Measurements from ENCODE around the gene OSBPL3. TPM values are rescaled to one million over a fixed set of nuclear protein-coding genes. Genes with fewer than 3 reads are reported as not detected.

OSBPL3 gene
- total and polyA plus RNA-seq, 2 donors (not counting 3 experiments of a cell fraction or from before 2014, with no cell fraction given) = 7.5 to 27.1 TPM

GRCh38 chr7:24885716-24886115 lies 94.3 kb downstream of the OSBPL3 start:
- Histone ChIP-seq H3K79me2 (ENCODE audit: control insufficient read depth, insufficient read depth, low read length) (peaks cover 3% of the 10 kb centered on the region), H3K9me1 (replicated peaks; ENCODE audit: control insufficient read depth, extremely low read depth, insufficient read depth, low read length) (no peaks in the 10 kb centered on the region), H3K9me3 (replicated peaks; ENCODE audit: control insufficient read depth, insufficient read depth, low read length) (no peaks in the 10 kb centered on the region), H4K20me1 (replicated peaks; ENCODE audit: control insufficient read depth, extremely low read depth, insufficient read depth, low read length) (no peaks in the 10 kb centered on the region), H3K4me1 (ENCODE audit: control insufficient read depth, extremely low read depth, insufficient read depth, low read length) (peaks cover 52% of the 10 kb centered on the region), H3K27me3 (ENCODE audit: control insufficient read depth in 2 of 2, insufficient read depth in 2 of 2, low read length in 2 of 2) (no peaks in the 10 kb centered on the region), H3K4me3 (replicated peaks in 1 of 3; ENCODE audit: insufficient read depth in 1 of 3, low read depth in 1 of 3, low read length in 3 of 3) (peak overlapping the region in 1 of 3 experiments; percentile 8), H3K36me3 (ENCODE audit: control insufficient read depth in 2 of 2, extremely low read depth in 1 of 2, insufficient read depth in 2 of 2, low read length in 2 of 2) (no peaks in the 10 kb centered on the region), H3K9ac (replicated peaks; ENCODE audit: extremely low read depth, insufficient read depth, low read length) (no peak overlapping the region), H3K27ac (ENCODE audit: insufficient read depth, low read depth, low read length) (peak overlapping the region; percentile 25), H2AFZ (ENCODE audit: low read depth, low read length) (no peak overlapping the region), H3K4me2 (ENCODE audit: insufficient read depth, low read length) (peak overlapping the region; percentile 78)
- dilution Hi-C loops (cut with MboI; ENCODE audit: extremely low pct_ligation_motif_present, low sequenced_read_pairs) = no loop called here
- FAIRE-seq (peak; percentile 74), DNase-seq (ENCODE audit: low read depth, low spot score) (peak; percentile 51)
- ChIA-PET CTCF (interaction anchor here (1.0 to 5.1 kb wide), 12 partner anchors 8 to 184 kb away, joined by 3 to 32 read pairs (median 3); partner anchors contain the start of gene OSBPL3), POLR2A (interaction anchor here (0.6 kb wide), 1 partner anchor 74 kb away, joined by 5 read pairs; no protein-coding TSS in a partner anchor)
- intact Hi-C loops (cut with micrococcal nuclease) = loop anchor here (1.0 to 2.0 kb wide), 3 partner anchors 22 to 95 kb away; partner anchors contain the start of gene OSBPL3
- BruUV-seq (replicated peaks) = no TSS peak
- TF ChIP-seq EZH2 (IDR thresholded peaks at IDR 0.05; ENCODE audit: borderline replicate concordance, low read depth, low read length, severe bottlenecking) (no peak), FOS (IDR thresholded peaks at IDR 0.05; ENCODE audit: borderline replicate concordance, insufficient read depth, low read length) (peak; percentile 57), POLR2AphosphoS5 (IDR thresholded peaks at IDR 0.05; ENCODE audit: insufficient read depth, low read depth, low read length) (no peak), CTCF (IDR thresholded peaks at IDR 0.05; ENCODE audit: extremely low read depth in 1 of 2, insufficient read depth in 1 of 2, low read depth in 1 of 2, low read length in 2 of 2) (no peak), GATA2 (IDR thresholded peaks at IDR 0.05; ENCODE audit: insufficient read depth, insufficient read length, low read depth, low read length) (peak; percentile 94), POLR2A (IDR thresholded peaks at IDR 0.05; ENCODE audit: low read depth, low read length) (no peak), MAX (IDR thresholded peaks at IDR 0.05; ENCODE audit: insufficient read depth, insufficient read length) (no peak), JUN (IDR thresholded peaks at IDR 0.05; ENCODE audit: borderline replicate concordance, insufficient read depth, insufficient read length, low read depth) (peak; percentile 35), MYC (IDR thresholded peaks at IDR 0.05; ENCODE audit: low read depth, low read length) (no peak)

All from endothelial cell of umbilical vein (primary cell).